Esophagus muscularis mucosa (tissue), 4 donors: Measurements from ENCODE around the gene XRCC6. TPM values are rescaled to one million over a fixed set of nuclear protein-coding genes. Genes with fewer than 3 reads are reported as not detected.
"Not testable (repeated sequence)": the region's sequence is repeated elsewhere in the genome, so short reads cannot be mapped to it uniquely, and the experiment has no call there.

Experiments
- DNase-seq: peaks from one replicate; pipeline ENCODE4 v3.0.0-alpha.2; 2017; ENCODE audit errors: extremely low spot score
- H3K27ac ChIP-seq, 4 donors: fragments of 200-600 bp; sonication (generic); replicated peaks in 1 of 4; 1 replicate in 3 of 4; 2 replicates in 1 of 4; pipeline ENCODE4 v1.5.1; 2016 to 2019; ENCODE audit warnings: mild to moderate bottlenecking in 1 of 4
- H3K27me3 ChIP-seq, 4 donors: fragments of 200-600 bp; sonication (generic); one replicate each; pipeline versions ENCODE4 v1.5.1 to v1.6.0; 2016 to 2019
- H3K36me3 ChIP-seq, 4 donors: fragments of 200-600 bp; sonication (generic); one replicate each; pipeline ENCODE4 v1.5.1; 2016 to 2019
- H3K4me1 ChIP-seq, 4 donors: fragments of 200-600 bp; sonication (generic); one replicate each; pipeline ENCODE4 v1.5.1; 2016 to 2019
- H3K4me3 ChIP-seq, 4 donors: fragments of 200-600 bp; sonication (generic); 1 replicate in 2 of 4; 2 replicates in 2 of 4; pipeline ENCODE4 v1.5.1; 2016 to 2019; ENCODE audit warnings: mild to moderate bottlenecking in 4 of 4, moderate library complexity in 1 of 4
- H3K9me3 ChIP-seq, 4 donors: fragments of 200-600 bp; sonication (generic); 1 replicate in 3 of 4; 2 replicates in 1 of 4; pipeline ENCODE4 v1.5.1; 2016 to 2019
- CTCF ChIP-seq, 3 experiments: fragments of 200-600 bp in 2 of 3; fragments of 450-650 bp in 1 of 3; sonication (generic) in 2 of 3; IDR thresholded peaks; one replicate each; pipeline ENCODE4 v1.5.1; 2017 to 2019; ENCODE audit warnings: antibody characterized with exemption in 3 of 3, mild to moderate bottlenecking in 2 of 3, moderate library complexity in 1 of 3
- EP300 ChIP-seq: sonication (generic); formaldehyde crosslinking; IDR thresholded peaks from one replicate; pipeline ENCODE4 v1.6.1; 2017; ENCODE audit warnings: antibody characterized with exemption
- POLR2A ChIP-seq: fragments of 450-650 bp; IDR thresholded peaks from one replicate; pipeline ENCODE4 v1.6.1; 2017; ENCODE audit warnings: antibody characterized with exemption, moderate library complexity, mild to moderate bottlenecking, low read depth
- POLR2AphosphoS5 ChIP-seq, 2 donors: sonication (generic); formaldehyde crosslinking; IDR thresholded peaks; one replicate each; pipeline ENCODE4 v1.6.1; 2017; ENCODE audit warnings: antibody characterized with exemption in 2 of 2
- WGBS: methylation state at CpG from one replicate; pipeline ENCODE4 v1.1.5; 2018; 5-methylcytosine and 5-hydroxymethylcytosine counted together
- intact Hi-C: fragments of 100-400 bp; cut with DNase I; formaldehyde crosslinking; loops from one replicate; pipeline ENCODE4 v1.15.1; 2023
- total RNA-seq, 4 donors: library from RNA; depleted of rRNA; stranded (reverse); fragments of >200 nt; gene quantifications; one replicate each; pipeline versions ENCODE4 v1.1.0 to v1.2.1, GENCODE V29; 2016

XRCC6 gene
- total RNA-seq, 4 donors from 2014 or later, result 181 to 255 (median 233) TPM

- Histone ChIP-seq H3K4me3 (no peak overlapping the region), H3K27ac (peak overlapping the region in 3 of 4 donors; percentile 7 to 60 (median 38)), H3K4me1 (peaks cover 0 to 7% (median 5%) of the 10 kb centered on the region in 4 donors), H3K27me3 (no peaks in the 10 kb centered on the region), H3K9me3 (no peaks in the 10 kb centered on the region), H3K36me3 (peaks cover 55 to 99% (median 92%) of the 10 kb centered on the region in 4 donors)
- no peak for DNase-seq
- TF ChIP-seq CTCF (IDR thresholded peaks at IDR 0.05) (no peak), POLR2A (no peak), EP300 (no peak), POLR2AphosphoS5 (IDR thresholded peaks at IDR 0.05) (peak in 1 of 2 donors; percentile 34)
- intact Hi-C loops, result no loop called here
- WGBS, result 47% methylated on average over 7 of the region's 7 CpGs
These were observed 15.4 kb downstream of the XRCC6 start for GRCh38 chr22:41636467-41636866.

GRCh38 chr22:41637623-41638022 lies 16.5 kb downstream of the XRCC6 start:
- H3K27me3 ChIP-seq, DNase-seq, H3K4me3 ChIP-seq, H3K9me3 ChIP-seq, H3K4me1 ChIP-seq, intact Hi-C loops, H3K27ac ChIP-seq: not testable (repeated sequence)
- peaks cover 67 to 100% (median 95%) of the 10 kb centered on the region in 4 donors for H3K36me3 ChIP-seq
- 95% methylated on average over 8 of the region's 8 CpGs for WGBS

- H3K36me3 ChIP-seq, result peaks cover 72 to 100% (median 95%) of the 10 kb centered on the region in 4 donors
- no peak overlapping the region for H3K27ac ChIP-seq
- WGBS, result 87% methylated on average over 5 of the region's 5 CpGs
- intact Hi-C loops, result no loop called here
- H3K9me3 ChIP-seq, result no peaks in the 10 kb centered on the region
- H3K4me3 ChIP-seq, result no peak overlapping the region
- H3K27me3 ChIP-seq, result no peaks in the 10 kb centered on the region
- H3K4me1 ChIP-seq, result peaks cover 0 to 7% (median 5%) of the 10 kb centered on the region in 4 donors
- no peak for DNase-seq
- no peak for TF ChIP-seq EP300
- TF ChIP-seq POLR2AphosphoS5 (IDR thresholded peaks at IDR 0.05), result no peak
- no peak for TF ChIP-seq POLR2A
- TF ChIP-seq CTCF (IDR thresholded peaks at IDR 0.05), result no peak
These were observed 17.0 kb downstream of the XRCC6 start for GRCh38 chr22:41638124-41638523.

- TF ChIP-seq CTCF (IDR thresholded peaks at IDR 0.05) (no peak), POLR2AphosphoS5 (IDR thresholded peaks at IDR 0.05) (no peak), EP300 (no peak), POLR2A (no peak)
These were observed 17.7 kb downstream of the XRCC6 start for GRCh38 chr22:41638748-41639147.

GRCh38 chr22:41641854-41642253 lies 20.8 kb downstream of the XRCC6 start:
- TF ChIP-seq EP300 (no peak), POLR2AphosphoS5 (IDR thresholded peaks at IDR 0.05) (no peak), POLR2A (no peak), CTCF (IDR thresholded peaks at IDR 0.05) (no peak)
- Histone ChIP-seq H3K4me1 (peaks cover 0 to 3% (median under 1%) of the 10 kb centered on the region in 4 donors), H3K27ac (no peak overlapping the region), H3K36me3 (peaks cover 82 to 100% (median 91%) of the 10 kb centered on the region in 4 donors), H3K9me3 (no peaks in the 10 kb centered on the region), H3K27me3 (no peaks in the 10 kb centered on the region), H3K4me3 (no peak overlapping the region)
- 97% methylated on average over 7 of the region's 7 CpGs for WGBS
- intact Hi-C loops, result no loop called here
- no peak for DNase-seq

More at GRCh38 chr22:41638748-41639147, 17.7 kb downstream of the XRCC6 start:
- DNase-seq, result no peak
- Histone ChIP-seq H3K4me3 (no peak overlapping the region), H3K27me3 (no peaks in the 10 kb centered on the region), H3K36me3 (peaks cover 77 to 100% (median 95%) of the 10 kb centered on the region in 4 donors), H3K4me1 (peaks cover 0 to 7% (median 5%) of the 10 kb centered on the region in 4 donors), H3K27ac (no peak overlapping the region), H3K9me3 (no peaks in the 10 kb centered on the region)
- intact Hi-C loops, result no loop called here
- WGBS, result 87% methylated on average over 5 of the region's 5 CpGs
